Measurements from ENCODE around the gene PEX11A. TPM values are rescaled to one million over a fixed set of nuclear protein-coding genes. Genes with fewer than 3 reads are reported as not detected.
A peak's percentile ranks its signal among the peaks of the same experiment; 100 is the strongest.

The PEX11A gene
- total RNA-seq, 2 donors from 2014 or later, result 2.7 to 4.0 TPM

GRCh38 chr15:89647191-89647851, 43.2 kb downstream of the PEX11A start:
- Histone ChIP-seq H3K27me3 (ENCODE audit: control insufficient read depth, insufficient read depth, low read length, poor library complexity, severe bottlenecking) (no peaks in the 10 kb centered on the region), H3K27ac (ENCODE audit: low read depth, low read length) (no peak overlapping the region), H3K4me1 (ENCODE audit: control insufficient read depth, insufficient read depth, low read length) (no peaks in the 10 kb centered on the region), H3K9ac (ENCODE audit: extremely low read depth, low read length, poor library complexity, severe bottlenecking) (no peak overlapping the region), H3K36me3 (ENCODE audit: control insufficient read depth, insufficient read depth, low read length) (peaks cover 35% of the 10 kb centered on the region), H3K9me3 (ENCODE audit: control insufficient read depth, low read length) (no peaks in the 10 kb centered on the region), H3K4me3 (ENCODE audit: low read length) (no peak overlapping the region)
- WGBS, 2 experiments (ENCODE audit: insufficient coverage in 1 of 2, insufficient read length in 1 of 2), result 58 to 85% methylated on average over 12 to 25 of the region's 25 CpGs
- Mint-ChIP-seq H3K4me1 (no peaks in the 10 kb centered on the region), H3K4me3 (no peak overlapping the region), H3K36me3 (ENCODE audit: low read depth) (peaks cover 60% of the 10 kb centered on the region), H3K27ac (no peak overlapping the region), H3K27me3 (ENCODE audit: insufficient read depth) (peaks cover 1% of the 10 kb centered on the region), H3K9me3 (no peaks in the 10 kb centered on the region)
- TF ChIP-seq CTCF (conservative IDR thresholded peaks at IDR 0.05), result peak; percentile 97
- peak; percentile 97 for DNase-seq

- Mint-ChIP-seq H3K27ac (no peak overlapping the region), H3K4me3 (no peak overlapping the region), H3K36me3 (ENCODE audit: low read depth) (peaks cover 55% of the 10 kb centered on the region), H3K9me3 (no peaks in the 10 kb centered on the region), H3K4me1 (no peaks in the 10 kb centered on the region), H3K27me3 (ENCODE audit: insufficient read depth) (peaks cover 1% of the 10 kb centered on the region)
- no peak for TF ChIP-seq CTCF (conservative IDR thresholded peaks at IDR 0.05)
- Histone ChIP-seq H3K27ac (ENCODE audit: low read depth, low read length) (no peak overlapping the region), H3K4me3 (ENCODE audit: low read length) (no peak overlapping the region), H3K9me3 (ENCODE audit: control insufficient read depth, low read length) (no peaks in the 10 kb centered on the region), H3K9ac (ENCODE audit: extremely low read depth, low read length, poor library complexity, severe bottlenecking) (no peak overlapping the region), H3K27me3 (ENCODE audit: control insufficient read depth, insufficient read depth, low read length, poor library complexity, severe bottlenecking) (no peaks in the 10 kb centered on the region), H3K4me1 (ENCODE audit: control insufficient read depth, insufficient read depth, low read length) (no peaks in the 10 kb centered on the region), H3K36me3 (ENCODE audit: control insufficient read depth, insufficient read depth, low read length) (peaks cover 35% of the 10 kb centered on the region)
- WGBS, 2 experiments (ENCODE audit: insufficient coverage in 1 of 2, insufficient read length in 1 of 2), result 89 to 94% methylated on average over 18 to 22 of the region's 22 CpGs
- no peak for DNase-seq
These were observed 44.0 kb downstream of the PEX11A start for GRCh38 chr15:89646416-89647141.

- Mint-ChIP-seq H3K27ac (no peak overlapping the region), H3K4me3 (no peak overlapping the region), H3K9me3 (no peaks in the 10 kb centered on the region), H3K36me3 (ENCODE audit: low read depth) (peaks cover 61% of the 10 kb centered on the region), H3K4me1 (no peaks in the 10 kb centered on the region), H3K27me3 (ENCODE audit: insufficient read depth) (peaks cover 1% of the 10 kb centered on the region)
- Histone ChIP-seq H3K4me3 (ENCODE audit: low read length) (no peak overlapping the region), H3K36me3 (ENCODE audit: control insufficient read depth, insufficient read depth, low read length) (peaks cover 42% of the 10 kb centered on the region), H3K27ac (ENCODE audit: low read depth, low read length) (no peak overlapping the region), H3K9me3 (ENCODE audit: control insufficient read depth, low read length) (no peaks in the 10 kb centered on the region), H3K27me3 (ENCODE audit: control insufficient read depth, insufficient read depth, low read length, poor library complexity, severe bottlenecking) (no peaks in the 10 kb centered on the region), H3K9ac (ENCODE audit: extremely low read depth, low read length, poor library complexity, severe bottlenecking) (no peak overlapping the region), H3K4me1 (ENCODE audit: control insufficient read depth, insufficient read depth, low read length) (no peaks in the 10 kb centered on the region)
- TF ChIP-seq CTCF (conservative IDR thresholded peaks at IDR 0.05), result no peak
- no peak for DNase-seq
- 91 to 94% methylated on average over 6 to 8 of the region's 8 CpGs for WGBS, 2 experiments (ENCODE audit: insufficient coverage in 1 of 2, insufficient read length in 1 of 2)
These were observed 44.9 kb downstream of the PEX11A start for GRCh38 chr15:89645680-89646079.

Measured in endodermal cell (in vitro differentiated cells).